Measurements from ENCODE around the gene GSTM5. TPM values are rescaled to one million over a fixed set of nuclear protein-coding genes. Genes with fewer than 3 reads are reported as not detected.

GSTM5 gene
- total RNA-seq, 1 experiment from 2014 or later: not detected

DNA sequence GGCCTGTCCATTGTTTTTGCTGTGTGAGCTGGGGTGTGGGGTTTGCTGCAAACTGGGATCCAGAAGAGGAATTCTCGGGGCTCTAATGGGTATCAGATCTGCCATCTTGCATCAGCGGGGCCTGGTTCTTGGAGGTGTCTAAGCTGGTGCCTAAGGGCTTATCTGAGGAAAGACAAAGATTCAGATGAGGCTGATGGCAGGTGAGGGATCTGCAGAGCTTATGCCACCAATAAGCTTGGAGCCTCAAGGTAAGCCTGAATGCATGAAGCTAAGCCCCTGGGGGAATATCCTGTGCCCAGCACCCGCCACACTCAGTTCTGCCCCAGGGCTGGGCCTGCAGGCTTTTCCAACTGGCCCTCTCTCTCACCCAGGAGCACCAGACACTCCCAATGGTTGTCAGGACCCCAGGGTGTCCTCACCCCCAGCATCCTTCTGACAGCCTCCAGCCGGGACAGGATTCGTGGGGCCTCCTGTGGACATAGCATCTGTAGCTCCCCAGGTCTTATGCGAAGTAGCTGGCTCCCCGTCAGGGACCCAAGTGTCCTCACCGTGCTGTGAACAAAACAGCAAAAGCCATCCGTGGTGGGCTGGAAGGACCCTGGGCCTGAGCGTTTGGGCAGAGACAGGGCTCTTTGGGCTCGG lies 38.3 kb downstream of the GSTM5 start:
- Histone ChIP-seq H3K79me2 (ENCODE audit: low read length) (no peaks in the 10 kb centered on the region), H3F3A (ENCODE audit: low read length, unreplicated experiment) (no peaks in the 10 kb centered on the region), H3K27me3 (ENCODE audit: low read length) (peaks cover 8% of the 10 kb centered on the region; the same call in 1 of the 2 replicates), H3K9ac (ENCODE audit: low read length) (no peak overlapping the region), H3K36me3 (ENCODE audit: low read depth, low read length) (no peaks in the 10 kb centered on the region), H3K9me3 (ENCODE audit: low read length) (no peaks in the 10 kb centered on the region), H4K20me1 (ENCODE audit: low read length) (no peaks in the 10 kb centered on the region), H2AFZ (ENCODE audit: low read length) (no peak overlapping the region), H3K4me1 (ENCODE audit: insufficient read depth, low read length) (no peaks in the 10 kb centered on the region), H3K4me2 (ENCODE audit: low read length) (no peak overlapping the region), H3K27ac (ENCODE audit: low read length) (no peak overlapping the region), H3K9me2 (replicated peaks; ENCODE audit: low read length) (no peaks in the 10 kb centered on the region), H3K4me3 (ENCODE audit: low read length) (no peak overlapping the region)
- TF ChIP-seq, protein P1, sequence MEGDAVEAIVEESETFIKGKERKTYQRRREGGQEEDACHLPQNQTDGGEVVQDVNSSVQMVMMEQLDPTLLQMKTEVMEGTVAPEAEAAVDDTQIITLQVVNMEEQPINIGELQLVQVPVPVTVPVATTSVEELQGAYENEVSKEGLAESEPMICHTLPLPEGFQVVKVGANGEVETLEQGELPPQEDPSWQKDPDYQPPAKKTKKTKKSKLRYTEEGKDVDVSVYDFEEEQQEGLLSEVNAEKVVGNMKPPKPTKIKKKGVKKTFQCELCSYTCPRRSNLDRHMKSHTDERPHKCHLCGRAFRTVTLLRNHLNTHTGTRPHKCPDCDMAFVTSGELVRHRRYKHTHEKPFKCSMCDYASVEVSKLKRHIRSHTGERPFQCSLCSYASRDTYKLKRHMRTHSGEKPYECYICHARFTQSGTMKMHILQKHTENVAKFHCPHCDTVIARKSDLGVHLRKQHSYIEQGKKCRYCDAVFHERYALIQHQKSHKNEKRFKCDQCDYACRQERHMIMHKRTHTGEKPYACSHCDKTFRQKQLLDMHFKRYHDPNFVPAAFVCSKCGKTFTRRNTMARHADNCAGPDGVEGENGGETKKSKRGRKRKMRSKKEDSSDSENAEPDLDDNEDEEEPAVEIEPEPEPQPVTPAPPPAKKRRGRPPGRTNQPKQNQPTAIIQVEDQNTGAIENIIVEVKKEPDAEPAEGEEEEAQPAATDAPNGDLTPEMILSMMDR (conservative IDR thresholded peaks at IDR 0.05; ENCODE audit: low read depth, low read length): no peak
- TF ChIP-seq EZH2 (IDR thresholded peaks at IDR 0.05; ENCODE audit: low read length, unreplicated experiment) (no peak), EZH2phosphoT487 (IDR thresholded peaks at IDR 0.05; ENCODE audit: borderline replicate concordance, low read length) (no peak)
- DNase-seq: no peak
- ChIA-PET POLR2A (ENCODE audit: unreplicated experiment) (interaction anchor here (0.6 kb wide), 1 partner anchor 18 kb away, joined by 5 read pairs; no protein-coding TSS in a partner anchor), CTCF (no interaction called here)
- no TSS peak for BruUV-seq (replicated peaks)
- intact Hi-C loops (cut with micrococcal nuclease): no loop called here
- ATAC-seq: no peak

DNA sequence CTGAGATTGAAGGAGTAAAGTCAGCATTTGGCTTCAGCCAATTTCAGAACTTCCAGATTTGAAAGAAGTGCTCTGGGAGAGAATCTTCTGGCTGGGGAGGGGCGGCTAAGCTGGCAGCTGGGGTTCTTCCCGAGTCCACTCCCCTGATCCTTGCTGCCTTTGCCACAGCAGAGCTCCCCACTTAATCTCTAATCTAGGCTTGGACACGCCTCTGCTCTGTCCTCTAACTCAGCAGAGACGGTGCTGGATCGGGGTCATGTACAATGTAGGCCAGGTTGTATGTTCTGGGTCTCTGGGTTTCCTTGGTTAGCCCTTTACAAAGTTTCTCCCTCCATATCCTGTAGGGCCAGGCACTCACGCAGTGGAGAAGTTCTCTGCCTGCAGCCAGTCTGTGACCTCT lies 38.9 kb downstream of the GSTM5 start:
- H3F3A ChIP-seq (ENCODE audit: low read length, unreplicated experiment): no peaks in the 10 kb centered on the region
- H3K27ac ChIP-seq (ENCODE audit: low read length): no peak overlapping the region
- H3K9ac ChIP-seq (ENCODE audit: low read length): no peak overlapping the region
- H3K4me1 ChIP-seq (ENCODE audit: insufficient read depth, low read length): no peaks in the 10 kb centered on the region
- H2AFZ ChIP-seq (ENCODE audit: low read length): no peak overlapping the region
- H3K9me3 ChIP-seq (ENCODE audit: low read length): no peaks in the 10 kb centered on the region
- no peaks in the 10 kb centered on the region for H3K79me2 ChIP-seq (ENCODE audit: low read length)
- BruUV-seq (replicated peaks): no TSS peak
- no peaks in the 10 kb centered on the region for H3K36me3 ChIP-seq (ENCODE audit: low read depth, low read length)
- POLR2A ChIA-PET (ENCODE audit: unreplicated experiment): interaction anchor here (0.6 kb wide), 1 partner anchor 19 kb away, joined by 5 read pairs; no protein-coding TSS in a partner anchor
- no peak overlapping the region for H3K4me3 ChIP-seq (ENCODE audit: low read length)
- CTCF ChIA-PET: no interaction called here
- H4K20me1 ChIP-seq (ENCODE audit: low read length): no peaks in the 10 kb centered on the region
- TF ChIP-seq, protein P1 (conservative IDR thresholded peaks at IDR 0.05; ENCODE audit: low read depth, low read length): no peak
- TF ChIP-seq EZH2 (IDR thresholded peaks at IDR 0.05; ENCODE audit: low read length, unreplicated experiment) (no peak), EZH2phosphoT487 (IDR thresholded peaks at IDR 0.05; ENCODE audit: borderline replicate concordance, low read length) (no peak)
- no peak for DNase-seq
- no peak for ATAC-seq
- no peak overlapping the region for H3K4me2 ChIP-seq (ENCODE audit: low read length)
- H3K27me3 ChIP-seq (ENCODE audit: low read length): peaks cover 8% of the 10 kb centered on the region; the same call in 1 of the 2 replicates
- intact Hi-C loops (cut with micrococcal nuclease): no loop called here
- H3K9me2 ChIP-seq (replicated peaks; ENCODE audit: low read length): no peaks in the 10 kb centered on the region

DNA sequence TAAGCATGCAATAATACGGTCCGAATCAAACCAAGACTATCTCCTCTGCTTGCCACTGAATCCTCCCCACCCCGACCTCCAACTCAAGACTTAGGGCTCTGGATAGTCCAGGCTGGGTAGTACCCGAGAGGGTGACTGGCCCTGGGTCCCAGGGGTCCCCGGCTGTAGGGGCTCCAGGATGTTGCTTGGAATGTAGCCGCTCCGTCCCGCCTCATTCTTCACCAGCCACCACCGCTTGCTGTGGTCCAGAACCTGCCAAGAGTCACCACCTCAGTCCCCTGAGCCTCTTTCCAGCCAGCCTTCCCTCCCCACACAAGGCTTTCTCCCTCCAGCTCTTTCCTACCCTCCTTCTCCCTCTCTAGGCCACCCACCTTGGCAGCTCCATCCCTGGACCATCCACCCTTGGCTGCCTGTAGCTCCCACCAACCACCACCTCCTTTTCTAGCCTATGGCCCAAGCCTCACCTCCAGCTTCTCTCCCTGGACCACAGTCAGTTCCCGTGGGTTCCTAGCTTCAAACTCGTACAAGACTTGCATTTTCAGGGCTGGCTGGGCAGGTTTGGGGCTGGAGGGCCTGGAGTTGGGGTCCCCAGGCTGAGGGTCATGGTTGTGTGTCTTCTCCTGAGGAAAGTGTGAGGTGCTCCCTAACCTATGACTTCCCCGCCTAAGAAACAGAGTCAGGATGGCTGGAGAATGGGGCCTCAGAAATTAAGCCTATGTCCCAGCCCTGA lies 39.6 kb downstream of the GSTM5 start:
- no peak overlapping the region for H3K9ac ChIP-seq (ENCODE audit: low read length)
- no peaks in the 10 kb centered on the region for H3K36me3 ChIP-seq (ENCODE audit: low read depth, low read length)
- no peak overlapping the region for H2AFZ ChIP-seq (ENCODE audit: low read length)
- H3K27ac ChIP-seq (ENCODE audit: low read length): no peak overlapping the region
- H3K9me3 ChIP-seq (ENCODE audit: low read length): no peaks in the 10 kb centered on the region
- BruUV-seq (replicated peaks): no TSS peak
- H4K20me1 ChIP-seq (ENCODE audit: low read length): no peaks in the 10 kb centered on the region
- no peaks in the 10 kb centered on the region for H3K79me2 ChIP-seq (ENCODE audit: low read length)
- intact Hi-C loops (cut with micrococcal nuclease): no loop called here
- H3F3A ChIP-seq (ENCODE audit: low read length, unreplicated experiment): no peaks in the 10 kb centered on the region
- ATAC-seq: no peak
- ChIA-PET CTCF (no interaction called here), POLR2A (ENCODE audit: unreplicated experiment) (no interaction called here)
- no peak overlapping the region for H3K4me2 ChIP-seq (ENCODE audit: low read length)
- H3K9me2 ChIP-seq (replicated peaks; ENCODE audit: low read length): no peaks in the 10 kb centered on the region
- H3K4me3 ChIP-seq (ENCODE audit: low read length): no peak overlapping the region
- peaks cover 8% of the 10 kb centered on the region; the same call in 1 of the 2 replicates for H3K27me3 ChIP-seq (ENCODE audit: low read length)
- DNase-seq: no peak
- TF ChIP-seq, protein P1 (conservative IDR thresholded peaks at IDR 0.05; ENCODE audit: low read depth, low read length): no peak
- no peak for TF ChIP-seq EZH2phosphoT487 (IDR thresholded peaks at IDR 0.05; ENCODE audit: borderline replicate concordance, low read length)
- no peak for TF ChIP-seq EZH2 (IDR thresholded peaks at IDR 0.05; ENCODE audit: low read length, unreplicated experiment)
- no peaks in the 10 kb centered on the region for H3K4me1 ChIP-seq (ENCODE audit: insufficient read depth, low read length)
